HG03565 (cell line): ENCODE measurements around the gene DPEP1.
"Not testable (repeated sequence)": the region's sequence is repeated elsewhere in the genome, so short reads cannot be mapped to it uniquely, and the experiment has no call there.

Experiments used
- ATAC-seq: cut with Tn5 transposase; IDR thresholded peaks from one replicate; pipeline ENCODE4 v1.9.1; 2021; ENCODE audit warnings: mild to moderate bottlenecking, moderate library complexity; ENCODE audit not compliant: unreplicated experiment

Gene DPEP1

DNA sequence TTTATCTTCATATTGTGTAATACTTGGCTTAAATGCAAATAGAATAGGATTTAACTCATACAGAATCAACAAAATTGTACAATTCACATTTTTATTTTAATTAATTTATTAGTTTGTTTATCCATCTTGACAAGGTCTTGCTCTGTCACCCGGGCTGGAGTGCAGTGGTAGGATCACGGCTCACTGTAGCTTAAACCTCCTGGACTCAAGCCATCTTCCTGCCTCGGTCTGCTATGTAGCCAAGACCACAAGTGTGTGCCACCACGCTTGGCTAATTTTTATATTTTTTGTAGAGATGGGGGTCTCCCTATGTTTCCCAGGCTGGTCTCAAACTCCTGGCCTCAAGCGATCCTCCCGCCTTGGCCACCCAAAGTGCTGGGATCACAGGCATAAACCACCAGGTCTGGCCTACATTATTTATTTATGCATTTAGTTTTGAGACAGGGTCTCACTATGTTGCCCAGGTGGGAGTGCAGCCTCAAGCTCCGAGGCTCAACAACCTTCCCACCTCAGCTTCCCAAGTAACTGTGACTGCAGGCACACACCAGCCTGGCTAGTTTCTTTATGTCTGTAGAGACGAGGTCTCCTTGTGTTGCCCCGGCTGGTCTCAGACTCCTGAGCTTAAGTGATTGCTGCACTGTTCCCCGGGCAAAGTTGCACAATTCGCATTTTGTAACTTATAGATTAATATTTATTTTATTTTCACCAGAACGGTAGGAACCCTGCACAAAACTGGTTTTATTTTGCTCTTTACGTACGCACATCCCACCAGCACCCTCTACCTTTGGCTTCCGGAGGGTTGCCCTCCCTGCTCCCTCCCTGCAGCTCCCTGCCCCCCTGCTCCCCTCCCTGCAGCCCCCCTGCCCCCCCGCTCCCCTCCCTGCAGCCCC, 4.9 kb downstream of the DPEP1 start:
- no peak for ATAC-seq

DNA sequence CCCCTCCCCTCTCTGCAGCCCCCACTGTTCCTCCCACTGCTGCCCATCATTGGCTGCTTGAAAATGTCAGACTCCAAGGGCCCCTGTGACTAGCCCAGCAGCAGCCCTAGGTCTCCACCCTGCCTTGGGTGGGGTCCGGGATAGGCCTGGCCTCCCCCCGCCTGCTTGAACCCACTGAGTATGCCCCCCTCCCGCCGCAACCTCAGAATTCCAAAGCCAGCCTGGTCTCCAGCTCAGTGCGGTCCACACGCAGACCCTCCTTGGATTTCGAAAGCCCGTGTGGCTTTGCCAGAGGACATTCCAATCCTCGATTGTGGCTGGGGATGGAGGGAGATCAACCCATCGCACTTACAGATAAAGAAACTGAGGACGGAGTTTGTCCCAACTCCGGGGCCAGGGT, 6.4 kb downstream of the DPEP1 start:
- ATAC-seq: no peak

DNA sequence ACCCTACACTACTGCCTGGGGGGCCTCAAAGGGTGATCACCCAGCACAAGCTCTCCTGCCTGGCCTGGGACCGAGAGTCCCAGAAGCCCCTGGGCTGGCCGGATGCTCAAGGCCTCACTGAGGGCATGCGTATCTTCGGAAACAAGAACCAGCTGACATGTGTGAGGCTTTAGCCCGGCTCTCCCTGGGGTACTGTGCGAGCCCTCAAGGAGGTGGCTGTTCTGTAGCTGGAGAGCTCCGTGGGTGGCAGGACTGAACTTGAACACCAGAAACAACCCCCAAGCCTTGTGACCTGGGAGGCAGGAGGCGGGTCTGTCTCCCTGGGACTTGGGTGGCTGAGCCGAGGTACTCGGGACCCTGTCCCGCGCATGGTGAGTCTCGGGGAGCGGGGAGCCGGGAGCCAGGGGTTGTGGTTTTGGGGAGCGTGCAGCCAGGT, 7.0 kb downstream of the DPEP1 start:
- ATAC-seq: no peak

DNA sequence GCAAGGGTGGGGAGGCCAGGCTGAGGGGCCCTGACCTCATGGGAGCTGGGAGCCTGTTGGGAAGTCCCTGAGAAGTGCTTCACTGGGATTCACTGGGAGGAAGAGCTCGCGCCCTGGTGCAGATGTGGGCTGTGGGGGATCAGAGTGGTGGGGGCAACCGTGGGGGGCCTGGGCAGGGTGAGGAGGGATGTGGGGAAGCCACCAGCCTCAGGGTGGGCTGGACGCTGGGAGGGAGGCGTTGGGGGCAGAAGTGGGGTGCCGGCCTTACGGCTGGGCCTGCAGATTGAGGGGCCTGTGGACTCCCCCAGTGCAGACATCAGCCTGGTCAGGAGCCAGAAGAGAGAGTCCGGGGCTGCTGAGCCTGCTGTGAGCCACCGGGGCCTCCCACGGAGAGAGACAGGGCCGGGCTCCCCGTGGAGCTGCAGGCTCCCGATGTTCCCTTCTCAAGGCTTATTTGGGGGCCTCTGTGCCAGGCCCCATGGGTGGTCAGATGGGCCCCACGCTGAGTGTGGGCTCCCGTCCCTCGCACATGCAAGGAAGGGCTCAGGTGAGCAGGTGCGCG, 7.8 kb downstream of the DPEP1 start:
- ATAC-seq: no peak

DNA sequence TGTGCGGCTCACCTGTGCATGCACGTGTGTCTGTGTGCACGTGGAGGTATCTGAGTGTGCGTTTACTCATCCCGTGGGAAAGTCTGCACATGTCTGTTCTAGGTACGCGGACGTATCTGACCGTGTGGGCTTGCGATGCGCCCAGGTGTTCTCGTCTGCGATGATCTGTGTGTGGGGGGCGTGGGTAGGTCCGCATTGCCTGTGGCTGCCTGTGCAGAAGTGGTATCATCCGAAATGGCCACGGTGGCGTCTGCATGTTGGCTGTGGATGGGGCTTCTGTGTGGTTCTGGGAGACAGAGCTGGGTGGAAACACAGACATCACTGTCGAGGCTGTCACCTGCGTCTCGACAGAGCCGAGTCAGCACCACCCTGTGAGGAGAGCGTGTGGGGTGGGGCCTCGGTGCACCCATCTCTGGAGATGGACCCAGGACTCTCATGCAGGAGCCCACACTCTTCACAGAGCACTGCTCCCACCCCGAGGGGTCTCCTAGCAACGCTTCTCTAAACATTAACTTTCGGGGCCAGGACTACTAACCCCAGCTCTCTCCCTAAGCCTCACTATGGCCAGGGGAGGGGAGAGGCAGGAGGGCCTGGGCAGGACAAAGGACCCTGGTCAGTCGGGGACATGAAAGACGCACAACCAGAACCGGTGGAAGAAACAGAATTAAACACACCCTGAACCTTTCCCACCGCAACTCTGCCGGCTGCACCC, 8.4 kb downstream of the DPEP1 start:
- ATAC-seq: no peak

DNA sequence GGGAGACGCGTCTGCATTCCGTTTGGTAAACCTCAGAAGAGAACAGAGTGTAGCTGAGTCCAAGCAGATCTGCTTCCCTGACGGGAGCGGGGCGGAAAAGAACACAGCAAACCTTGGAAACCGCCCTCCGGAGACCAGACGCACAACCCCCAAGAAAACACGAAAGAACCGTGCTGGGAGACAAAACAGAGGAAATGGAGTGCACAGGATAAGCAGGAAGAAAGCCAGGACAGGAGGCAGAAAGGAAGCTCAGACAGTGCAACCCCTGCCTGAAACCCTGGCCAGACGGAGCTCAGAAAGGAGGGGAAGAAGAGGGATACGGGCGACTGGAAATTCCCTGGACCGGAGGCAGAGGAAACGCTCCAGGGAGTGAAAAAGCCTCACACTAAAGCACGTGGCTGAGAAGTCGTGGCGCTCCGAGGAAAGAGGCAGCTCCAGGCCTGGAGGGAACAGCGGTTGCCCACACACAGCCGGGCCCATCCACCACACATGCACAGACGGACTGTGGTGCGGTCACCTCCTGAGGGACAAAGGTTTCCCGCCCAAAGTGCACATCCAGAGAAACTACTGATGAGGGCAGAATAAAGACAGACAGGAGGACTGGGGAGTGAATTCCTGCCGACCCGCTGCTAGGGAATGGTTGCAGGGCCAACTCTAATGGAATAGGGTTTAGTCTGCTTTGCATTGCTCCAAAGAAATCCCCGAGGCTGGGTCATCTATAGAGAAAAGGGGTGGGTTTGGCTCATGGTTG, 10.2 kb downstream of the DPEP1 start:
- ATAC-seq: no peak

DNA sequence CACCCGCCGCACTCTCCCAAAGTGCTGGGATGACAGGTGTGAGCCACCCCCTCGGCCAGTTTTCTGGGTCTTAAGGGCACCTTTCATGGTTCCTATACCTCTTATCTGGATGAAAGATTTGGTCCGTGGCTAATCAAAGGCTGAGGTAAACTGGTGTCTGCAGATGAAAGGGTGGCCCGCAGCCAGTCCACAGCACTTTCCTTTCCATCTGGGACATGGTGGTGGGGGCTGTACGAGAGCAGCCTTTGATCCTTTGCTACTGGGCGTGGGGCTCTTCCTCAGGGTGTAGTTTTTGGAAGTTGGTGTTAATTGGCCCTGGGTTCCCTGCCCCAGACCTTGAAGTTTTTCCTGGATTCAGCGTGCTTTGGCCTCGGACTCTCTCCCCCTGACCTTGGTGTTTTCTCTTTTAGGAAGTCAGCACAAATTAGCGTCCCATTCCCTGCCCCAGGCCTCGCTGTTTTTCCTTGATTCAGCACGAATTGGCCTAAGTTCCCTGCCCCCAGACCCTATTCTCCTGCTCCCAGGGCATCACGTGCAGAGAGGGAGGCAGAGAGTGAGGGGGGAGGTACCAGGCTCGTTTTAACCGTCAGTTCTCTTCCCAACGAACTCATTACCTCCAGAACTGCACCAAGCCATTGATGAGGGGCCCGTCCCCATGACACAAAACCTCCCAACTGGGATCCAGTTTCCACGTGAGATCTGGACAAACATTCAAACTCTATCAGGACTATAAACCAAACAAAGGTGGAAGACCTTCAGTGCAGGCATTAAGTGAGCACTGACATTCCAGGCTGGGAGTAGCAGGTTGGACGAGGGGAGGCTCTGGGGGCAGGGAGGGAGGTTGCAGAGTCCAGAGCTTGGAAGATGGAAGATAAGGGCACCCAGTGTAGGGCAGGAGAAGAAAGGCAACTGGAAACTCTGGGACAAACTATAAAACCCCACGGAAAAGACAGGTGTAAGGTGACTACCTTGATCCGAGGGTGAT, 11.6 kb downstream of the DPEP1 start:
- no peak for ATAC-seq

DNA sequence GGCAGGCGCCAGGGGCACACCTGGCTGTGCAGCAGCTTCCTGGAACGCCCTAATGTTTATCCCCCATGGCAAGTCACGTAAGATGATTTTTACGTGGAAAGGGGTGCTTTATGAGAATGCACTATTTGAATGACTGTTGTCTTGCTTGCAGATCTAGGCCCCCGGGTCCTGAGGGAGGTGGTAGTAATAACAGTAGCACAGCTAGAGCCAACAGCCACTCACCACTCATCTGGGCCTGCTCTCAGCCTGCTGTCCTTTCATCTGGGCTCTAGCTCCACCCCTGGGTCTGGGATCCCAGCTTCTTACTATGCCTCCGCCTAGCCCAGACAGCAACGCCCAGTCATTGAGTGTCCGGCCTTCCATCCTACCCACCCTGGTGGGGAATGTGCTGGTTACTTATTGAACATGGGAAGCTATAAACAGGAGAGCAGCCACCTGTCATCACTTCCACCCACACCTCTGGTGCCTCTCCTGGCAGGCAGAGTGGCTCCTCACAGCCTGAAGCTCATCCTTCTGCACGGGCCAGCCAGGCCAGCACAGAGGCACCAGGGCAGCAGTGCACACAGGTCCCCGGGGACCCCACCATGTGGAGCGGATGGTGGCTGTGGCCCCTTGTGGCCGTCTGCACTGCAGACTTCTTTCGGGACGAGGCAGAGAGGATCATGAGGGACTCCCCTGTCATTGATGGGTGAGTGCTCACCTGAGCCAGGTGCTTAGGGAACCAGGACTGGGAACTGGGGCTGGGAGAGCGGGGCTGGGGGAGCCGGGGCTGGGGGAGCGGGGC, 16.6 kb downstream of the DPEP1 start:
- ATAC-seq: no peak

DNA sequence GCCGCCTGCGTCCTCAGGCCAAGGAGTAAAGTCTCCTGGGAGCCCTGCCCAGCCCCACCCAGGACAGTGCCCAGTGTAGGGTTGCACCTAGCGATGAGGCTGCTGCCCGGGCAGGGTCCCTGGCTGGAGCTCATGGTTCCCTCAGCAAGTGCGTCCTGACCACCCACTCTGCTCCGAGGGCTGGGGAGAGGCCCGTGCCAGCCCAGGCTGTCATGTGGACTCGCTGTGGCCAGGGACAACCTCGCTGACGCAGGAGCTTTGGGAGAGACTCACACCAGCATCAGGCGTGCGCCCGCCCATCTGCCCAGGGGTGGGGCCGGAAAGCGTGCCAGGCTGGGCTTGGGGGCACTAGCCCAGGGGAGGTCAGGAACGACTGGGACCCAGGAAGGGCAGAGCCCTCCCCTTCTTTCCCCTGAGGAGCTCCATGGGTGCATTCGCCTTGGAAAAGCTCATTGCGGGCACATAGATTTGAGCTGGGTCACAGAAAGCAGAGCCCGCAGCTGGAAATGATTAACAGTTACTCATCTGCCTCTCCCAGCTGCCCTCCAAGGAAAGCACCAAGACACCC, 19.7 kb downstream of the DPEP1 start:
- ATAC-seq: no peak

DNA sequence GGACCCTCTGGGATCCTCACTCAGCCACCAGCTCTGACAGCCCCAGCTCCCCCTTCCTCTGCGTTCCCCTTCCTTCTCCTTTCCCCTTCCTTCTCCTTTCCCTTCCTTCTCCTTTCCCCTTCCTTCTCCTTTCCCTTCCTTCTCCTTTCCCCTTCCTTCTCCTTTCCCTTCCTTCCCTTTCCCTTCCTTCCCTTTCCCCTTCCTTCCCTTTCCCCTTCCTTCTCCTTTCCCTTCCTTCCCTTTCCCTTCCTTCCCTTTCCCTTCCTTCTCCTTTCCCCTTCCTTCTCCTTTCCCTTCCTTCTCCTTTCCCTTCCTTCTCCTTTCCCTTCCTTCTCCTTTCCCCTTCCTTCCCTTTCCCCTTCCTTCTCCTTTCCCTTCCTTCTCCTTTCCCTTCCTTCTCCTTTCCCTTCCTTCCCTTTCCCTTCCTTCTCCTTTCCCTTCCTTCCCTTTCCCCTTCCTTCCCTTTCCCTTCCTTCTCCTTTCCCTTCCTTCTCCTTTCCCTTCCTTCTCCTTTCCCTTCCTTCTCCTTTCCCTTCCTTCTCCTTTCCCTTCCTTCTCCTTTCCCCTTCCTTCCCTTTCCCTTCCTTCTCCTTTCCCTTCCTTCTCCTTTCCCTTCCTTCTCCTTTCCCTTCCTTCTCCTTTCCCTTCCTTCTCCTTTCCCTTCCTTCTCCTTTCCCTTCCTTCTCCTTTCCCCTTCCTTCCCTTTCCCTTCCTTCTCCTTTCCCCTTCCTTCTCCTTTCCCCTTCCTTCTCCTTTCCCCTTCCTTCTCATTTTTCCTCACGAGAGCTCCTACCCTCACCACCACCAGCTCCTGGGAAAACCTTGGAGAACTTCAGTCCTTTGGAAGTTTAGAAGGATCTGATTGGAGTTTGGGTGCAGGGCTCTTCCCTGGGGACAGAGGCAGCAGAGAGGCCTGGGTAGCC, 21.3 kb downstream of the DPEP1 start:
- not testable (repeated sequence) for ATAC-seq

DNA sequence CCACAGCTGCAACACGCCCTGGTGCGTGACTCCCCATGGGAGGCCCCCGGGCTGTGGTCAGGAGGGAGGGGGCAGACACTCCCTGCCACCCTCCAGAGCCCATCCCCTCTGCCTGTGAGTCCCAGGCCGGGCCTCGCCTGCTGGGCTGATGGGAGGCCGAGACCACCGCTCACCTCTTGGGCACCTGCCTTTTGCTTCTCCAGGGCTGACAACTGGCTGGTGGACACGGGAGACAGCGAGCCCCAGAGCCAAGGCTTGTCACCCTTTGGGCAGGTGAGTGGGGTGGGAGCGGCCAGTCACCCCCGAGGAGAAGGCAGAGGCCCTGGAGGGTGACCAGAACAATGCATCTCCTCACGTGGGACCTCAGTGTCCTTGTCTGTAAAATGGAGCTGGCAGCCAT, 23.2 kb downstream of the DPEP1 start:
- ATAC-seq: no peak

DNA sequence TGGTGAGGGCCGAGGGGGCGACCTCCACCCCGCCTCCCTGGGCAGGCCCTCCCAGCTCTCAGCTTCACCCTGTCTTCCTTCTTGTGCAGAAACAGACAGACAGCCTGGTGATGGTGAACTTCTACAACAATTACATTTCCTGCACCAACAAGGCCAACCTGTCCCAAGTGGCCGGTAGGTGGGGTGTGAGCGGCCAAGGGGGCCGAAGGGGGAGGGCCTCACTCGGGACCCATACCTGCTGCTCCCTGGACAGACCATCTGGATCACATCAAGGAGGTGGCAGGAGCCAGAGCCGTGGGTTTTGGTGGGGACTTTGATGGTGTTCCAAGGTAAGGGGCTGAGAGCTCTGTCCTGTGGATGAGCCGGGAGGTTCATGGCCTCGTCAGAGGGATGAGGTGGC, 23.9 kb downstream of the DPEP1 start:
- no peak for ATAC-seq

DNA sequence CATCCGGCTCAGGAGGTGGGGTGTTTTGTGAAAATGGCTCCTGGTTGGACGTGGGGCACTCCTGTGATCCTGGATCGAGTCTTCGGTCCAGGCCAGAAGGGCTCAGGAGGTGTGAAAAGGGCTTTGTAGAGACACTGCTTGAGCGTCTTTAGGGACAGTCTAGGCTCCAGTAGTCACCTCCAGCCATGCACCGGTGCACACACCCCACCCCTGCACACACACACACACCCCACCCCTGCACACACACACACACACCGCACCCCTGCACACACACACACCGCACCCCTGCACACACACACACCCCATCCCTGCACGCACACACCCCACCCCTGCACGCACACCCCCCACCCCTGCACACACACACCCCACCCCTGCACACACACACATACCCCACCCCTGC, 25.0 kb downstream of the DPEP1 start:
- ATAC-seq: no peak

DNA sequence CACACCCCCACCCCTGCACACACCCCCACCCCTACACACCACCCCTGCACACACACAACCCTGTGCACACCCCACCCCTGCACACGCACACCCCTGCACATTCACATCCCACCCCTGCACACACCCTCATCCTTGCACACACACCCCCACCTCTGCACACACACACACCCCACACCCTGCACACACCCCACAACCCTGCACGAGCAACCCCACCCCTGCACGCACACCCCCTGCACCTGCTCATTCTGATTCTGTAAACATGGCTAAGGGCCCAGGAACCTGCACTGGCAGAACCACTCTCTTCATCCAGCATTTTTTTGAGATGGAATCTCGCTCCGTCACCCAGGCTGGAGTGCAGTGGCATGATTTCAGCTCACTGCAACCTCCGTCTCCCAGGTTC, 25.9 kb downstream of the DPEP1 start:
- ATAC-seq: no peak

DNA sequence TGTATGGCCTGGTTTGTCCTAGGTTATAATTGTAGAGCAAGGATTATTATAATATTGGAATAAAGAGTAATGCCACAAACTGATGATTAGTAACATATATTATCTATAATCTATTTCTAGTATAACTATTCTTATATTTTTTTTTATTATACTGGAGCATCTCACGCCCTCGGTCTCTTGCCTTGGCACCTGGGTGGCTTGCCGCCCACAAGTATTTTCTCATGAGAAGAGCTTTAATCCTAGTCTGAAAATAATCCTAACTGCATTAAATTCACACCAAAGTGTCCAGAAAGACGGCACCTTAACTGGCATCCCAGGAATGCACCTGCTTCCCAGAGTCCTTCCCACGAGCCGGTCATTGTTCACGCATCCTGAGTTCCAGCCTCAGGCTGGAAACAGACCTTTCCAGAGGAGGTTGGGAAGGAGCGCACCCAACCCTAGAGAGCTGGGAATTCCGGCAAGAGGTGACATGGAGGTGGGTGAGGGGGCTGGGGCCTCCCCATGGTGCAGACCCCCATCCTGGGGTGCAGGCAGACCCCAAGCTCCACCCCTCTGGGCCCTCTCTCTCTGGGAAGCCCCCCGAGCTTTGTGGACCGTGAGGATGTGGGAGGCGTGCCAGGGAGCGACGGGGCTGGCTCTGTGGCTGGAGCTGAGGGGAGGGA, 28.1 kb downstream of the DPEP1 start:
- no peak for ATAC-seq

DNA sequence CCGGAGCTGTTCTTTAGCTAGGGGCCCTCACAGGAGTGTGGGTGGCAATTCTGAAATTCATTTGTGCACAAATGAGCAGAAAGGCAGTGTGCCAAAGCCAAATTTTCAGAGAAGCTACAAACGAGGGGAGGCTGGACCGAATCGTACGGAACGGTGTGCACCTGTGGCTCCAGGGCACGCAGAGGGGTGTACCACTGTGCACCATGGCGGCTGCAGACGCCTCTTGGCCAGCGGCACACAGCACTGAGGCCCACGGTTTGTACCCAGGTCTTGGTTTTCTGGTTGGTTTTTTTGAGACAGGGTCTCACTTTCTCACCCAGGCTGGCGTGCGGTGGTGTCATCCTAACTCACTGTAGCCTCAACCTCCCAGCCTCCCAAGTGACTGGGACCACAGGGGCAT, 29.1 kb downstream of the DPEP1 start:
- no peak for ATAC-seq

DNA sequence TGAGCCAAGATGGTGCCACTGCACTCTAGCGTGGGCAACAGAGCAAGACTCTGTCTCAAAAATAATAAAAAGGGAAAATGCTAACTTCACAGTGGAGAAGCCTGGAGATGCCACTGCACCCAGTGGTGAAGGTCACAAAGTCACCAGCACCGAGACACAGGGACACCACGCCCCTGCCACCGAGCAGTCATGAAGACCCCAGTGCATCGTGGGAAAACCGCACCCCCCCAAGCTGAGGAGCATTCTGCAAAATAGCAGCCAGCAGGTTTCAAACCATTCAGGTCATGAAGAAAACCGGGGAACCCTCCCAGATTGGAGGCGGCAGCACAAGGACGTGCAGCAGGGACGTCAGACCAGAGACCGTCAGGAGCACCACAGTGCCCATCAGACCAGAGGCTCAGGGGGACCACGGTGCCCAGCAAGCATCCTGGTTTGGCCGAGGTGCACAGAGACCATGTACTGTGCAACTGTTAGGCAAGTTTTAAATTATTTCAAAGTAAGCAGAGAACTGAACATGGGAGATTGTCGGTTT, 30.4 kb downstream of the DPEP1 start:
- no peak for ATAC-seq
